ENCODE results near the gene NECAB3. TPM values are rescaled to one million over a fixed set of nuclear protein-coding genes. Genes with fewer than 3 reads are reported as not detected.

Gene NECAB3
- total RNA-seq, 2 experiments from 2014 or later = 21.0 to 22.7 TPM

DNA sequence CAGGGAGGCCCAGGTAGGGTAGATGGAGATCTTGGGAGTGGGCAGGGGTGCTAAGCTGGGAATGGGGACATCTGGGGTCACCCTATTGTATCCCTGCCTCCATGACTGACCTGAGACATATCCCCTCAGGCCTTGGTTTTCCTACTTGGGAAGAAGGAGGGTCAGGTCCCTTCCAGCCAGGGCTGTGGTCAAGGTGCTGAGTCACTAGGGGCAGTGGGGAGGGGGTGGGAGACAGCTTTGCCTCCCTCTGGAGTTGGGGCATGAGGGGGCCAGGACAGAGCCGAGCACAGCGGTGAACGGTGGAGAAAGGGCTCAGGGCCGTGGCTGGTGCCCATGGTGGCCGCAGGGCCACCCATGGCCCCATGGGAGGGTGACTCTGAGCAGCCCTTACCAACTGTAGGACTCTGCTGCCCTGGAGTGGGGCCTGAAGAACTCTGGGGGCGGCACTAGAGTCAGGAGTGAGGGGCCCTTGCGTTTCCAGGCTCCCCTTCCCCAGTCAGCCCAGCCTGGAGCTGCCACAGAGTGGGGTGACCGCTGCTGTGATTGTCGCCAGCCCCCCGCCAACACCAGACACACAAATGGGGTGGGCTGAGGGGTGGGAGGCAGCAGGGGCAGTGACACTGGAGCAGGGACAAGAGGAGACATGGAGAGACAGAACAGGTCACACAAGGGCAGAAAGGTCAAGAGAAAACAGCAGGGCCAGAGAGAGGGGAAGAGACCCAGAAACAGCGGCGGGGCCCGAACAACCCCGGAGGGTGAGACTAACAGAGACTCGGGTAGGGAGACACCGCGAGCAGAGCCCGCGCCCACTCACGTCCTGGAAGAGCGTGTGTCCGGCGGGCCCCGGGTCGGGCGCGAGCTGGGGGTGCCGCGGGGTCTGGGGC, 576 bp downstream of the NECAB3 start:
- H3K9me3 Mint-ChIP-seq = no peaks in the 10 kb centered on the region
- POLR2A ChIA-PET = interaction anchor here (1.3 to 1.7 kb wide), 2 partner anchors 11 to 12 kb away, joined by 3 to 5 read pairs; no protein-coding TSS in a partner anchor
- intact Hi-C loops (cut with micrococcal nuclease) = no loop called here

DNA sequence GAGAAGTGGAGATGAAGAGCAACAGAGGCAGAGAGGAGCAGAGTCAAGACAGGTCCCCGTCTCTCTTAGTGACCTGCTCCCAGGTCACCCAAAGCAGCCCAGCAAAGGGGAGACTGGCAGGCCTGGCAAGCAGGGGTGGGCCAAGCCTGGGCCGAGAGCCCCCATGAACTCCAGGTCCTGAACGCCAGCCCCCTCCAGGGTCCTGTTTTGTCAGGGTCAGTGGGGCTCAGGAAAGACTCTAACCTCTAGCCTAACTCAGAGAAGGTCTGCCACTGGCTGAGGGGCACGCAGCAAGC, 1.2 kb downstream of the NECAB3 start:
- no peaks in the 10 kb centered on the region for H3K27me3 Mint-ChIP-seq
- H3K27ac Mint-ChIP-seq = no peak overlapping the region
- POLR2A ChIA-PET = interaction anchor here (1.2 to 1.3 kb wide), 2 partner anchors 9 to 10 kb away, joined by 3 to 4 read pairs; no protein-coding TSS in a partner anchor
- intact Hi-C loops (cut with micrococcal nuclease) = no loop called here
- no peaks in the 10 kb centered on the region for H3K9me3 Mint-ChIP-seq
- DNase-seq = no peak
- H3K4me3 Mint-ChIP-seq = peak overlapping the region; percentile 76
- peaks cover 19% of the 10 kb centered on the region for H3K36me3 Mint-ChIP-seq
- H3K4me1 Mint-ChIP-seq (ENCODE audit: low read depth) = peaks cover 36% of the 10 kb centered on the region
- CTCF ChIA-PET = no interaction called here

More for the DNA sequence above, 576 bp downstream of the NECAB3 start:
- H3K27me3 Mint-ChIP-seq = no peaks in the 10 kb centered on the region
- H3K36me3 Mint-ChIP-seq = peaks cover 23% of the 10 kb centered on the region
- peak overlapping the region; percentile 49 for H3K27ac Mint-ChIP-seq
- H3K4me3 Mint-ChIP-seq = peak overlapping the region; percentile 76
- CTCF ChIA-PET = interaction anchor here (2.4 kb wide), 1 partner anchor 7 kb away, joined by 9 read pairs; the partner anchor contains the start of gene ACTL10
- DNase-seq = no peak
- H3K4me1 Mint-ChIP-seq (ENCODE audit: low read depth) = peaks cover 34% of the 10 kb centered on the region

DNA sequence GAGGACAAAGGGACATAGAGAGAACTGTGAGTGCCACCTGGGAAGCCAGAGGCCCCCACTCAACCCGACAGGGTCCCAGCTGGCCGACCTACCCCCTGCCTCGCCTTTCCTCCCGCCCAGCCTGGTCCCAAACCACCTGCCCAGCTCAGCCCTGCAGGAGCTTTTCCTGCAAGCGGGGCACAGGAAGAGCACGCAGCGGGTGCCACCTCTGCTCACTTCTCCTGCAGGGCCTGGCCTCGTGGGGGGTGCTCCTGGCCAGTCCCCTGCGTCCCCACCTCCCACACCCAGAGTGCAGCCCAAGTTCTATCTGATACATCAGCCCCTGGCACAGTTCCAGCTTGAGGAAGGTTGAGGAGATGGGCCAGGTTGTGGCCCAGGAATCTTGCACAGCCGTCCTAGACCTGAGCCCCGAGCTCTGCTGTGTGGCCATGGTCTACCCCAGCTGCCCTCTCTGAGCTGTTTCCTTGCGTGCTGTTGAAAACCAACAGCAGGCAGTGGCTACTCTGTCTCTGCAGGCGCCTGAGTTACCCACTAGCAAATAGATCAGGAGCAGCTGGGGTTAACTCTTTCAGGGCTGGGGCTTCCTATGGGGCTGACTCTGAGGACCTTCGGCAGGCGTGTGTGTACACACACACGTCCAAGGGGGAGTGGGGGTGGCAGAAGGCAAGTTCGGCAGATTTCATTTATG, 1.7 kb downstream of the NECAB3 start:
- CTCF ChIA-PET = interaction anchor here (2.5 kb wide), 1 partner anchor 215 kb away, joined by 7 read pairs; no protein-coding TSS in a partner anchor
- no peak for DNase-seq
- Mint-ChIP-seq H3K36me3 (peaks cover 14% of the 10 kb centered on the region), H3K4me3 (peak overlapping the region; percentile 76), H3K4me1 (ENCODE audit: low read depth) (peaks cover 35% of the 10 kb centered on the region), H3K9me3 (no peaks in the 10 kb centered on the region), H3K27me3 (no peaks in the 10 kb centered on the region), H3K27ac (no peak overlapping the region)
- POLR2A ChIA-PET = interaction anchor here (1.2 to 1.3 kb wide), 2 partner anchors 8 to 10 kb away, joined by 3 to 4 read pairs; no protein-coding TSS in a partner anchor
- intact Hi-C loops (cut with micrococcal nuclease) = no loop called here

DNA sequence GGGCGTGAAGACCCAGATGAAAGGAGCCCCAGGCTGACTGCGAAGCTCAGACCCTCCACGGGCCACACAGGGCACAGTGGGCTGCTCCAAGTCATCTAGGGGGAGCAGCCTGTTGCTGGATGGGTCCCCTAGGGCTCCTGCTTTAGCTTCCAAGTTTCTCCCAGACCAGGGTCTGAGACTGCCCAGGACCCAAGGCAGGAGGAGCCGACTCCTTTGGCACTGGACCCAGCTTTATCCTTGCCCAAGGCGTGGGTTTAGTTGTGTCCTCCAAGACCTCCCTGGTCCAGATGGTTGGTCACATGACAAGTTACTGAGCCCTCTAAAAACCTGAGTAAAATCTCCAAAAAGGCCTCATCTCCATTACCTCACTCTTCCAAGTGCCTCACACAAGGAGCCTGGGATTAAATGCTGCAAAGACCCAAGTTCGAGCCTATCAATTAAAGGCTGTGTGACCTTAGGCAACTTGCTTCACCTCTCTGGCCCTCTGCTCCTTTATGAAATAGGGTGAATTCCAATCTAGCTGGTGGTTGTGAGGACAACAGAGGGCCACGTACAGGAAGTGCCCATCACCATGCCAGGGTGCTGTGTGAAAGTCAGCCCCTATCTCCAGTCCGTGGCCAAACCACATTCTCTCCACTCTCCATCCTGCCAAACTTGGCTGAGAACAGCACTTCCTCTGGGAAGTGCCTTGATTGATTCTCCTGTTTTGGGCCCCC, 2.5 kb downstream of the NECAB3 start:
- H3K36me3 Mint-ChIP-seq = peaks cover 7% of the 10 kb centered on the region
- no peak overlapping the region for H3K27ac Mint-ChIP-seq
- intact Hi-C loops (cut with micrococcal nuclease) = no loop called here
- no peaks in the 10 kb centered on the region for H3K9me3 Mint-ChIP-seq
- H3K4me1 Mint-ChIP-seq (ENCODE audit: low read depth) = peaks cover 32% of the 10 kb centered on the region
- ChIA-PET POLR2A (interaction anchor here (0.7 to 1.2 kb wide), 2 partner anchors 7 to 9 kb away, joined by 3 to 4 read pairs; partner anchors contain the start of gene C20orf144), CTCF (interaction anchor here (0.6 to 2.5 kb wide), 2 partner anchors 8 to 214 kb away, joined by 3 to 7 read pairs; no protein-coding TSS in a partner anchor)
- DNase-seq = no peak
- no peak overlapping the region for H3K4me3 Mint-ChIP-seq
- H3K27me3 Mint-ChIP-seq = no peaks in the 10 kb centered on the region

DNA sequence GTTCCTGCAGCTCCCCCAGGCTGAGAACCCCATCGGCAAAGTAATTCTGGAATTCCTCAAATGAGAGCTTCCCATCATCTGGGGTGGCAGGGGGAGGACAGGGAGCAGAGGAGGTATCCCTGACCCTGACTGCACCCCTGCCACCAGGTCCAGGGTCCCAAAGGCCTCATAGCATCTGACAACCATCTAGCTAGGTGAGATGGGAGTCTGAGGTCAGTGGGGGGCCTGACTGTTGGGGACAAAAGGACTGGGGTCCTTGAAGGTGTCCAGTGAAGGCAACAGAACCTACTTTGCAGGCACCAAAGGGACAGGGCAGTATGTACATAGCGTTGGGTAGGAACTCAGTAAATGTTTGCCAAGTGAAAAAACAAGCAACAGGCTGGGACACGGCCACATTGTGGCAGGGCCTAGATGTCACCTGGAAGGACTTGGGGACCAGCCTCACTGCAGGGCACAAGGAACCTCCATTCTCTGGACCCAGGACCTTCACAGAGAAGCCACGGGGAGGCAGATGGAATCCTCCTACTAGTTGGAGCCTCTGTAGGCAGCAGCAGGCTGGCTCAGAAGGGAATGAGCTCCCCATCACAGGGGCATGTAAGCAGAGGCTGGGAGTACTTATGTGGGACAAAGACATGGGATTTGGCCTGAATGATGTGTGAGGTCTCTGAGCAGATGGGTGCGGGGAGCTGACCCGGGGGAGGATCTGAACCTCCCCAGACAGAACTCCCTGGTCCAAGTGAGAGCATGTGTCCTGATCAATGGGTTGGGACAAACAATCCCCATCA, 3.3 kb downstream of the NECAB3 start:
- Mint-ChIP-seq H3K27ac (no peak overlapping the region), H3K36me3 (peaks cover under 1% of the 10 kb centered on the region), H3K27me3 (no peaks in the 10 kb centered on the region), H3K4me3 (no peak overlapping the region), H3K9me3 (no peaks in the 10 kb centered on the region), H3K4me1 (ENCODE audit: low read depth) (peaks cover 35% of the 10 kb centered on the region)
- intact Hi-C loops (cut with micrococcal nuclease) = no loop called here
- POLR2A ChIA-PET = interaction anchor here (0.6 to 0.9 kb wide), 3 partner anchors 8 to 433 kb away, joined by 3 read pairs; partner anchors contain the start of gene C20orf144
- DNase-seq = no peak
- CTCF ChIA-PET = interaction anchor here (0.6 to 4.6 kb wide), 3 partner anchors 57 to 217 kb away, joined by 3 to 32 read pairs (median 7); no protein-coding TSS in a partner anchor

DNA sequence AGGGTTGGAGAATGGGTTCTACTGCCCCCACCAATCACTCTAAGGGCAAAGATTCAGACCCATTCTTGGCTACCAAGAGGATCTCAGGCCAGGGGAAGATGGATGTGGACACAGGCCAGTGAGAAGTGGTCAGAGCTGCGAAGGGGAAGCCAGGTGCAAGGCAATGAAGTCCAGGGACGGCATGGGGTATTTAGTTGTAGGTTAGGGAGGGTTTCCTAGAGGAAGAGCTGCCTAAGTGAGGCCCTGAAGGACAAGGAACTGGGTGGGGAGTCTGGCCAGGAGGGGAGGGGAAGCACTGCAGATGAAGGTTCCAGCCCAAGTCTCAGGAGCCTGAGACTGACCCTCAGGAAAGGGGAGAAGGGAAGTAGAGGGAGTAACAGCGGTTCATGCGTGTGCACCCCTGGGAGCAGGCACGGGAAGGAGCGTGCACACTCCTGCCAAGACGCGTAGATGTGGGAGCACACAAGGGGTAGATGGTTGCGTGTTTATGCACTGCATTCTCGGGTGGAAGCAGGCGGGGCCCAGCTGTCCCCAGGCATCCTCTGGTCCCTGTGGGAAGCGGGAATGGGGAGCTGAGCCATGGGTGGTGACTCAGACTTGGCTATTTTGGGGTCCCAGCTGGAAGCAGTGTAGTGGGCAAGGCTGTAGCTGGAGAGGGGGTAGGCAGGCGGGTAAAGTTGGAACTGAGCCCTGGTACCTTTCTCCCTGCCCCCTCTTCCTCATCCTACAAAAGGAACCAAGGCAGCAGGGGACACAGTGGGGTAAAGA, 4.2 kb downstream of the NECAB3 start:
- intact Hi-C loops (cut with micrococcal nuclease) = loop anchor here (5.0 kb wide), 2 partner anchors 228 to 268 kb away; partner anchors contain the start of genes CDK5RAP1 and SNTA1
- Mint-ChIP-seq H3K27ac (no peak overlapping the region), H3K4me1 (ENCODE audit: low read depth) (peaks cover 36% of the 10 kb centered on the region), H3K36me3 (no peaks in the 10 kb centered on the region), H3K4me3 (no peak overlapping the region), H3K27me3 (no peaks in the 10 kb centered on the region), H3K9me3 (no peaks in the 10 kb centered on the region)
- no peak for DNase-seq
- ChIA-PET POLR2A (interaction anchor here (0.6 to 0.9 kb wide), 2 partner anchors 123 to 434 kb away, joined by 3 read pairs; no protein-coding TSS in a partner anchor), CTCF (interaction anchor here (2.5 to 4.6 kb wide), 3 partner anchors 212 to 222 kb away, joined by 7 to 32 read pairs (median 9); no protein-coding TSS in a partner anchor)

DNA sequence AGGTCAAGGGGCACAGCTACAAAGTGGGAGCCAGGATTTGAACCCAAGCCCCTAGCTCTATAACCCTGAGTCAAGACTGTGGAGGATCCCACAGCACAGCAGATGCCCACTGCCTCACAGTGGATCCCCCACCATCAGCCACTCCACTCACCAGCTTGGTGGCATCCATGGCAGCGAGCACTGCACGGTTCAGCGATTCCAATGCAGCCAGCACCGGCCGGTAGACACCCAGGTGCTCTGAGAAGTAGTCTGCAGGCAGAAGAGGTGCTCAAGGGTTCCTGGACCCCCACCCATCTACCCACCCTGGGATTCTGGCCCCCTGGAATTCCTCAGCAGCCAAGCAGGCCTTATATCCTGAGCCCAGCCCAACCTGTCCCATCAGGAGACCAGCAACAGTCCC, 5.0 kb downstream of the NECAB3 start:
- ChIA-PET CTCF (interaction anchor here (0.5 to 5.5 kb wide), 11 partner anchors 10 to 268 kb away, joined by 3 to 55 read pairs (median 17); partner anchors contain the start of genes CBFA2T2, CDK5RAP1 and ZNF341), POLR2A (interaction anchor here (1.4 to 3.0 kb wide), 3 partner anchors 12 to 180 kb away, joined by 3 to 20 read pairs (median 3); partner anchors contain the start of gene CBFA2T2)
- H3K9me3 Mint-ChIP-seq = no peaks in the 10 kb centered on the region
- DNase-seq = no peak
- H3K27ac Mint-ChIP-seq = no peak overlapping the region
- no peaks in the 10 kb centered on the region for H3K27me3 Mint-ChIP-seq
- H3K4me3 Mint-ChIP-seq = no peak overlapping the region
- no peaks in the 10 kb centered on the region for H3K36me3 Mint-ChIP-seq
- H3K4me1 Mint-ChIP-seq (ENCODE audit: low read depth) = peaks cover 41% of the 10 kb centered on the region
- intact Hi-C loops (cut with micrococcal nuclease) = loop anchor here (5.0 kb wide), 2 partner anchors 227 to 267 kb away; partner anchors contain the start of genes CDK5RAP1 and SNTA1

DNA sequence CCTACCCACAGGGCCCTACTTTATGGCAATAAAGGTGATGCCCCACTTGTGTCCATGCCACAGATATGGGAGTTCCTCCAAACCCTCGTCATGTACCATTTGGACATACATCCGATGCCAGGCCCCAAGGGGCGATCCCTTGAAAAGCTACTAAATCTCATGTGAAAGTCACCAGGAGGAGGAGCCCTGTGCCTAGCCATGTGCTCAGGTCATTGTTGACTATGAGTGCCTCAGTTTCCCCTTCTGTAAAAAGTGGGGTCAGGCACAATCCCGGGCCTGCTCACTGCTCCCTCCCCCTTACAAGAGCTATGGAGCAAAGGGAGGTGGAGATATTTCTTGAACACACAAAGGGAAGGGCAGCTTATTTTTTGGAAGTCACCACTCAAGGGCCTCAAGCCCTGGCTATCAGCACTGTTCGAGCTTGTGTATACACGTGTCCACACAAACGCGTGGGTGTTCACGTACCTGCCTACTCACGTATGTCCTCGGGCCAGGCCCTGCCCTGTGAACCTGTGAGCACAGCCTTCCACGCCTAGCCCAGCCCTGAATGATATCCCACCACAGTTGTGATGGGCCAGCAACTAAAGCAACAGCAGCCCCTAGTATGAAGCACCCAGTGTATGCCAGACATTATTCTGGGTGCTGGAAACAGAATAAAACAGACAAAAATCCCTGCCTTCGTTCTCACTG, 5.6 kb downstream of the NECAB3 start:
- DNase-seq = no peak
- Mint-ChIP-seq H3K4me3 (peak overlapping the region; percentile 78), H3K9me3 (no peaks in the 10 kb centered on the region), H3K36me3 (no peaks in the 10 kb centered on the region), H3K27me3 (no peaks in the 10 kb centered on the region), H3K27ac (peak overlapping the region; percentile 33), H3K4me1 (ENCODE audit: low read depth) (peaks cover 41% of the 10 kb centered on the region)
- intact Hi-C loops (cut with micrococcal nuclease) = loop anchor here (1.0 to 5.0 kb wide), 3 partner anchors 211 to 266 kb away; partner anchors contain the start of genes CDK5RAP1 and SNTA1
- ChIA-PET CTCF (interaction anchor here (0.7 to 5.5 kb wide), 31 partner anchors 11 to 377 kb away, joined by 3 to 55 read pairs (median 7); partner anchors contain the start of genes CBFA2T2, CDK5RAP1, PXMP4 and SNTA1), POLR2A (interaction anchor here (0.6 to 3.0 kb wide), 11 partner anchors 11 to 325 kb away, joined by 3 to 21 read pairs (median 6); partner anchors contain the start of genes CBFA2T2, RALY and ZNF341)

DNA sequence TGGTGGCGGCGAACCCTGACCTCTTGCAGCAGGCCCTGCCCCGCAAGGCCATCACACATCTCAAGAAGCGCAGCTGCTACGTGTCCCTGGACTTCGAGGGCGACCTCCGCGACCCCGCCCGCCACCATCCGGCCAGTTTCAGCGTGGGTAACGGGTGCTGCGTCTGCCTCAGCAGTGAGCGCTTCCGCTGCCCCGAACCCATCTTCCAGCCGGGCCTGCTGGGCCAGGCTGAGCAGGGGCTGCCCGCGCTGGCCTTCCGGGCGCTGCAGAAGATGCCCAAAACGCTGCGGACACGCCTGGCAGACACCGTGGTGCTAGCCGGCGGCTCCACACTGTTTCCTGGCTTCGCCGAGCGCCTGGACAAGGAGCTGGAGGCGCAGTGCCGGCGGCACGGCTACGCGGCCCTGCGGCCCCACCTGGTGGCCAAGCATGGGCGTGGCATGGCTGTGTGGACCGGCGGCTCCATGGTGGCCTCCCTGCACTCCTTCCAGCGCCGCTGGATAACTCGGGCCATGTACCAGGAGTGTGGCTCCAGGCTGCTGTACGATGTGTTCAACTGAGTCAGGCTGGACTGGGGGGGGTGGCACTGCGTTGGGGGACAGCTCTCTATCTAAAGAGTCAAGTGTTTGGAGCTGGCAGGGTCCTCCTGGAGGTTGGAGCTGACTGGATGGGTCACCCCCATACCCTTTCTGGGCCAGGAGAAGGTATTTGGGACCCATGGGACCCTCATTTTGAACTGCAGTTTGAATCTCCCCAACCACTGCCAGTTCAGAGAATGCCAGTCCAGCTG, 6.4 kb downstream of the NECAB3 start:
- POLR2A ChIA-PET = interaction anchor here (0.6 to 3.0 kb wide), 15 partner anchors 10 to 325 kb away, joined by 3 to 21 read pairs (median 6); partner anchors contain the start of genes CBFA2T2, E2F1, RALY and SNTA1
- Mint-ChIP-seq H3K4me3 (peak overlapping the region; percentile 78), H3K27ac (peak overlapping the region; percentile 71), H3K27me3 (no peaks in the 10 kb centered on the region), H3K9me3 (no peaks in the 10 kb centered on the region), H3K36me3 (no peaks in the 10 kb centered on the region), H3K4me1 (ENCODE audit: low read depth) (peaks cover 34% of the 10 kb centered on the region)
- intact Hi-C loops (cut with micrococcal nuclease) = loop anchor here (1.0 to 5.0 kb wide), 3 partner anchors 211 to 266 kb away; partner anchors contain the start of genes CDK5RAP1 and SNTA1
- CTCF ChIA-PET = interaction anchor here (0.6 to 5.5 kb wide), 41 partner anchors 7 to 376 kb away, joined by 3 to 55 read pairs (median 6); partner anchors contain the start of genes CBFA2T2, CDK5RAP1, NECAB3 and PXMP4
- DNase-seq = peak; percentile 87
